GM12878 (cell line): ENCODE results near the gene PELI2. TPM values are rescaled to one million over a fixed set of nuclear protein-coding genes. Genes with fewer than 3 reads are reported as not detected.

Source experiments
- ATAC-seq: fragments of 200-7000 bp; cut with Tn5 transposase; 3 replicates; pipeline ENCODE4 v1.9.1; 2020; ENCODE audit warnings: mild to moderate bottlenecking, moderate library complexity
- BruUV-seq: library from RNA; stranded (reverse); fragments of 400-500 nt; replicated peaks from 2 replicates; lab custom pipeline; 2021; lab: Mats Ljungman, UMichigan
- CTCF ChIA-PET: fragments of 300-600 bp; sonication (Branson Sonifier 250); formaldehyde crosslinking; extraction: SDS; loops from one replicate; lab custom pipeline; 2021; ENCODE audit warnings: inconsistent platforms; lab: Yijun Ruan, JAX
- POLR2A ChIA-PET: fragments of 350-600 bp; formaldehyde crosslinking; extraction: SDS; loops from one replicate; lab custom pipeline; 2021; ENCODE audit warnings: inconsistent platforms; lab: Charles Lee
- RAD21 ChIA-PET: fragments of 300-600 bp; sonication (Branson Sonifier 250); formaldehyde crosslinking; loops from one replicate; lab custom pipeline; 2023; ENCODE audit warnings: antibody characterized with exemption; ENCODE audit not compliant: unreplicated experiment; lab: Charles Lee
- SMC1A ChIA-PET: fragments of 300-600 bp; sonication (Branson Sonifier 250); formaldehyde crosslinking; loops from one replicate; lab custom pipeline; 2023; ENCODE audit not compliant: unreplicated experiment, uncharacterized antibody; lab: Charles Lee
- DNase-seq: peaks from one replicate; pipeline ENCODE4 v3.0.0-alpha.2; 2011; ENCODE audit warnings: low read depth, low spot score
- FAIRE-seq: peaks from 3 replicates; lab custom pipeline; 2011; peaks lifted over from hg19 to GRCh38; lab: Jason Lieb, UNC
- H2AFZ ChIP-seq: 2 replicates; pipeline ENCODE4 v1.6.0; 2011; ENCODE audit warnings: low read depth, low read length, control low read depth; ENCODE audit not compliant: control insufficient read depth
- H3K27ac ChIP-seq: 2 replicates; pipeline ENCODE4 v1.5.1; 2011; ENCODE audit warnings: control low read depth; ENCODE audit not compliant: control insufficient read depth, insufficient read depth
- H3K27me3 ChIP-seq, 2 experiments: replicated peaks in 1 of 2; 2 replicates each; pipeline versions ENCODE4 v1.6.0 to v1.6.1; 2011; ENCODE audit warnings: low read length in 1 of 2; ENCODE audit not compliant: control insufficient read depth in 2 of 2, insufficient read depth in 2 of 2
- H3K36me3 ChIP-seq, 2 experiments: 2 replicates each; pipeline ENCODE4 v1.5.1; 2011; ENCODE audit warnings: low read length in 1 of 2; ENCODE audit not compliant: control insufficient read depth in 2 of 2, insufficient read depth in 2 of 2
- H3K4me1 ChIP-seq: 2 replicates; pipeline ENCODE4 v1.6.1; 2011; ENCODE audit warnings: mild to moderate bottlenecking, low read length, moderate library complexity, mixed read lengths; ENCODE audit not compliant: control insufficient read depth, insufficient read depth
- H3K4me2 ChIP-seq: 2 replicates; pipeline ENCODE4 v1.6.0; 2011; ENCODE audit warnings: control low read depth; ENCODE audit not compliant: control insufficient read depth, insufficient read depth
- H3K4me3 ChIP-seq: fragments of 200-600 bp; sonication (generic); 2 replicates; pipeline ENCODE4 v1.5.1; 2016
- H3K79me2 ChIP-seq: 2 replicates; pipeline ENCODE4 v1.6.0; 2011; ENCODE audit warnings: low read length; ENCODE audit not compliant: control insufficient read depth, insufficient read depth
- H3K9ac ChIP-seq: 2 replicates; pipeline ENCODE4 v1.8.0; 2011; ENCODE audit warnings: low read length, control low read depth, mixed read lengths; ENCODE audit not compliant: control insufficient read depth, insufficient read depth
- H3K9me3 ChIP-seq: replicated peaks from 3 replicates; pipeline ENCODE4 v1.5.1; 2011; ENCODE audit warnings: mild to moderate bottlenecking, low read length; ENCODE audit not compliant: control insufficient read depth, insufficient read depth
- H4K20me1 ChIP-seq: 2 replicates; pipeline ENCODE4 v1.6.0; 2011; ENCODE audit not compliant: control insufficient read depth, insufficient read depth
- CEBPB ChIP-seq, 2 experiments: fragments of 150-350 bp in 1 of 2; IDR thresholded peaks; 2 replicates each; pipeline ENCODE4 v1.6.1; 2012 to 2014; ENCODE audit warnings: low read depth in 2 of 2, low read length in 2 of 2, borderline replicate concordance in 1 of 2, inconsistent platforms in 1 of 2
- EZH2 ChIP-seq: IDR thresholded peaks from 2 replicates; pipeline ENCODE4 v1.6.1; 2012; ENCODE audit warnings: low read depth, mild to moderate bottlenecking, control low read depth, inconsistent platforms, low read length, borderline replicate concordance; ENCODE audit not compliant: control insufficient read depth
- FOXM1 ChIP-seq: IDR thresholded peaks from 2 replicates; pipeline ENCODE4 v1.6.1; 2012; ENCODE audit warnings: low read depth, mild to moderate bottlenecking, inconsistent platforms, low read length, moderate library complexity
- JUNB ChIP-seq: IDR thresholded peaks from 2 replicates; pipeline ENCODE4 v1.6.1; 2016; ENCODE audit warnings: antibody characterized with exemption, mild to moderate bottlenecking
- KAT2A ChIP-seq: conservative IDR thresholded peaks from 2 replicates; pipeline ENCODE4 v1.6.1; 2011; ENCODE audit warnings: low read depth, low read length; ENCODE audit not compliant: control insufficient read depth
- LARP7 ChIP-seq: fragments of 450-650 bp; IDR thresholded peaks from 2 replicates; pipeline ENCODE4 v1.6.1; 2017; ENCODE audit warnings: mild to moderate bottlenecking
- MEF2B ChIP-seq: fragments of 450-650 bp; IDR thresholded peaks from 2 replicates; pipeline ENCODE4 v1.6.1; 2018; ENCODE audit warnings: mild to moderate bottlenecking, moderate library complexity; ENCODE audit not compliant: partially characterized antibody, poor library complexity, severe bottlenecking
- NR2C2 ChIP-seq: IDR thresholded peaks from 2 replicates; pipeline ENCODE4 v1.6.1; 2011; ENCODE audit warnings: borderline replicate concordance, low read depth; ENCODE audit not compliant: control insufficient read depth, insufficient read length
- NR2F1 ChIP-seq: fragments of 450-650 bp; conservative IDR thresholded peaks from 2 replicates; pipeline ENCODE4 v1.6.1; 2017; ENCODE audit warnings: mild to moderate bottlenecking
- PKNOX1 ChIP-seq: fragments of 450-650 bp; IDR thresholded peaks from 2 replicates; pipeline ENCODE4 v1.6.1; 2016; ENCODE audit warnings: mild to moderate bottlenecking
- RB1 ChIP-seq: fragments of 450-650 bp; formaldehyde crosslinking; IDR thresholded peaks from 2 replicates; pipeline ENCODE4 v1.6.1; 2017; ENCODE audit warnings: mild to moderate bottlenecking, borderline replicate concordance
- SRF ChIP-seq, 2 experiments: IDR thresholded peaks; 2 replicates each; pipeline ENCODE4 v1.6.1; 2011; ENCODE audit warnings: low read depth in 2 of 2, low read length in 2 of 2, mild to moderate bottlenecking in 1 of 2, moderate library complexity in 1 of 2
- ZNF217 ChIP-seq: fragments of 450-650 bp; IDR thresholded peaks from 2 replicates; pipeline ENCODE4 v1.6.1; 2017; ENCODE audit warnings: antibody characterized with exemption, mild to moderate bottlenecking
- ZNF274 ChIP-seq: IDR thresholded peaks from one replicate; pipeline ENCODE4 v1.8.0; 2011; ENCODE audit not compliant: insufficient read length, insufficient read depth
- ZSCAN29 ChIP-seq: fragments of 450-650 bp; IDR thresholded peaks from 2 replicates; pipeline ENCODE4 v1.6.1; 2017; ENCODE audit warnings: mild to moderate bottlenecking, moderate library complexity
- WGBS: methylation state at CpG from one replicate; pipeline ENCODE4 v1.1.6; 2016; ENCODE audit warnings: low lambda C conversion rate; ENCODE audit not compliant: insufficient replicate concordance, insufficient coverage; ENCODE audit errors: missing lambda C conversion rate; 5-methylcytosine and 5-hydroxymethylcytosine counted together
- in situ Hi-C: fragments of 300-500 bp; cut with MboI; formaldehyde crosslinking; loops from 9 replicates; pipeline ENCODE4 v1.14.3; 2018; ENCODE audit warnings: mixed read lengths
- intact Hi-C: fragments of 100-400 bp; cut with micrococcal nuclease; formaldehyde crosslinking; loops from one replicate; pipeline ENCODE4 v1.14.2; 2022; ENCODE audit not compliant: unreplicated experiment
- polyA plus RNA-seq, 11 experiments: library from polyadenylated mRNA; depleted of rRNA in 4 of 11; unstranded in 6 of 11; stranded (reverse) in 5 of 11; fragments of >200 nt; fragmentation: Nextera tagmentation in 4 of 11; fragmentation: Illumina TruSeq in 1 of 11; extraction: Ambion mirVana in 4 of 11; extraction: Trizol in 1 of 11; gene quantifications; 1 replicate in 1 of 11; 2 replicates in 10 of 11; pipeline versions ENCODE4 v1.2.1 to v1.2.3, GENCODE V29; 2011 to 2016; ENCODE audit warnings: inconsistent platforms in 2 of 11, missing spikeins in 2 of 11, low read depth in 1 of 11
- total RNA-seq, 4 experiments: library from RNA; depleted of rRNA in 3 of 4; stranded (reverse); fragments of >200 nt in 3 of 4; fragmentation: Illumina TruSeq in 1 of 4; extraction: Trizol in 1 of 4; gene quantifications; 2 replicates each; pipeline versions ENCODE4 v1.2.1 to v1.2.3, GENCODE V29; 2013 to 2021
- TF ChIP-seq, protein P1 (sequence below): IDR thresholded peaks from 2 replicates; pipeline ENCODE4 v1.6.1; 2011; ENCODE audit warnings: low read depth, mild to moderate bottlenecking, low read length, moderate library complexity, borderline replicate concordance; ENCODE audit errors: extremely low read depth

PELI2 gene
- total and polyA plus RNA-seq, 10 of the 15 experiments (the other 5 are each of a cell fraction or from before 2014, with no cell fraction given): under 0.01 to 0.10 (median 0.01) TPM; not detected in 3

- no peak for TF ChIP-seq KAT2A
Observed at GRCh38 chr14:56182410-56182809, 64.2 kb downstream of the PELI2 start (continued).

DNA sequence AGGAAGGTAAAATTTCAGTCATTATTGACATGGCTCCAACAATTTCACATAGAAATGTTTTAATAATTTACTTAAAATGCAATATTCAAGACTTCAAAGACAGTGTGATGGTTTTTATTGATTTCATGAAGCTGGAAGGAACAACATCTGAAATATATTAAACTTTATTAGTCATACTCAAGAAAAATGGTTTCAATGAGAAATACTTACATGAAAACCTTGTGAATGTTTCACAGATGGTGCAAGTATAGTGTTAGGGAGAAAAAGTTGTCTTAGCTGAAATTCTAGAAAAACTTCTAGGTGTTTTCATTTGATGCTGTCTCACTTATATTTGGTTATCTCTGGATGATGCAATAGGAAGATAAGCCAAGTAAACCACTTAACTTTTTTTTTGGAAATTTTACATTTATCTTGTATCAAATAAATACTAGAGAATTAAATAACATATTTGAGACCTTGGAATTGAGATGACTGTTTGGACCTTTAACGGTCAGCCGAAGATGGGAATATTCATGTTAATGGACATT, 65.5 kb downstream of the PELI2 start:
- H3K4me3 ChIP-seq: no peak overlapping the region
- TF ChIP-seq RB1: no peak
- no peak for TF ChIP-seq CEBPB (IDR thresholded peaks at IDR 0.05; ENCODE audit: borderline replicate concordance in 1 of 2, low read depth in 2 of 2, low read length in 2 of 2)
- TF ChIP-seq PKNOX1: no peak
- no peak for TF ChIP-seq KAT2A
- TF ChIP-seq EZH2: no peak
- no peak for TF ChIP-seq LARP7
- no peak for TF ChIP-seq NR2C2
- TF ChIP-seq ZNF274: no peak
- TF ChIP-seq SRF (IDR thresholded peaks at IDR 0.05; ENCODE audit: low read depth in 2 of 2, low read length in 2 of 2): no peak
- TF ChIP-seq ZSCAN29: no peak
- TF ChIP-seq FOXM1: no peak
- no peak for TF ChIP-seq JUNB
- no peak for TF ChIP-seq ZNF217
- TF ChIP-seq NR2F1: no peak
- TF ChIP-seq, protein P1, sequence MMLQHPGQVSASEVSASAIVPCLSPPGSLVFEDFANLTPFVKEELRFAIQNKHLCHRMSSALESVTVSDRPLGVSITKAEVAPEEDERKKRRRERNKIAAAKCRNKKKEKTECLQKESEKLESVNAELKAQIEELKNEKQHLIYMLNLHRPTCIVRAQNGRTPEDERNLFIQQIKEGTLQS: no peak
- no peak for TF ChIP-seq MEF2B
- in situ Hi-C loops (no loop called here), intact Hi-C loops (no loop called here)
- no peaks in the 10 kb centered on the region for H4K20me1 ChIP-seq
- H3K9ac ChIP-seq: no peak overlapping the region
- H3K9me3 ChIP-seq: no peaks in the 10 kb centered on the region
- no peaks in the 10 kb centered on the region for H3K27me3 ChIP-seq
- SMC1A ChIA-PET: no interaction called here
- no peak overlapping the region for H3K27ac ChIP-seq
- RAD21 ChIA-PET: no interaction called here
- no peaks in the 10 kb centered on the region for H3K36me3 ChIP-seq
- FAIRE-seq (no peak), ATAC-seq (no peak), DNase-seq (no peak)
- no peaks in the 10 kb centered on the region for H3K4me1 ChIP-seq
- H3K4me2 ChIP-seq: no peak overlapping the region
- POLR2A ChIA-PET: no interaction called here
- 100% methylated on average over 2 of the region's 2 CpGs for WGBS
- CTCF ChIA-PET: no interaction called here
- no peak overlapping the region for H2AFZ ChIP-seq
- BruUV-seq: no TSS peak
- H3K79me2 ChIP-seq: no peaks in the 10 kb centered on the region
